ENCODE measurements around the gene CTXN3.

GRCh38 chr5:127673117-127673800 lies 24.4 kb downstream of the CTXN3 start:
- no peak for TF ChIP-seq POLR2A (IDR thresholded peaks at IDR 0.05)
- TF ChIP-seq, protein P1, sequence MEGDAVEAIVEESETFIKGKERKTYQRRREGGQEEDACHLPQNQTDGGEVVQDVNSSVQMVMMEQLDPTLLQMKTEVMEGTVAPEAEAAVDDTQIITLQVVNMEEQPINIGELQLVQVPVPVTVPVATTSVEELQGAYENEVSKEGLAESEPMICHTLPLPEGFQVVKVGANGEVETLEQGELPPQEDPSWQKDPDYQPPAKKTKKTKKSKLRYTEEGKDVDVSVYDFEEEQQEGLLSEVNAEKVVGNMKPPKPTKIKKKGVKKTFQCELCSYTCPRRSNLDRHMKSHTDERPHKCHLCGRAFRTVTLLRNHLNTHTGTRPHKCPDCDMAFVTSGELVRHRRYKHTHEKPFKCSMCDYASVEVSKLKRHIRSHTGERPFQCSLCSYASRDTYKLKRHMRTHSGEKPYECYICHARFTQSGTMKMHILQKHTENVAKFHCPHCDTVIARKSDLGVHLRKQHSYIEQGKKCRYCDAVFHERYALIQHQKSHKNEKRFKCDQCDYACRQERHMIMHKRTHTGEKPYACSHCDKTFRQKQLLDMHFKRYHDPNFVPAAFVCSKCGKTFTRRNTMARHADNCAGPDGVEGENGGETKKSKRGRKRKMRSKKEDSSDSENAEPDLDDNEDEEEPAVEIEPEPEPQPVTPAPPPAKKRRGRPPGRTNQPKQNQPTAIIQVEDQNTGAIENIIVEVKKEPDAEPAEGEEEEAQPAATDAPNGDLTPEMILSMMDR (IDR thresholded peaks at IDR 0.05), result no peak

Data from prostate gland (tissue), 2 donors.